ENCODE data around the gene GRK3. TPM values are rescaled to one million over a fixed set of nuclear protein-coding genes. Genes with fewer than 3 reads are reported as not detected.

Gene GRK3
- total and polyA plus RNA-seq, 2 of the 4 experiments (the other 2 are of a cell fraction), result 0.58 to 1.6 TPM

GRCh38 chr22:25722223-25722622, 157.7 kb downstream of the GRK3 start:
- no peak overlapping the region for H3K23ac ChIP-seq (ENCODE audit: low read depth, low read length)
- no peak for DNase-seq
- H3K4me2 ChIP-seq (ENCODE audit: low read depth, low read length), result no peak overlapping the region
- dilution Hi-C loops (cut with HindIII; ENCODE audit: low sequenced_read_pairs, unreplicated experiment) (no loop called here), intact Hi-C loops (cut with micrococcal nuclease) (no loop called here), in situ Hi-C loops (cut with MboI; ENCODE audit: low sequenced_read_pairs) (no loop called here)
- no peak overlapping the region for H2AK9ac ChIP-seq (replicated peaks; ENCODE audit: low read depth, low read length, poor library complexity)
- BruUV-seq (replicated peaks), result no TSS peak
- POLR2A ChIA-PET (ENCODE audit: unreplicated experiment), result no interaction called here
- H2AK5ac ChIP-seq (ENCODE audit: low read depth, low read length), result no peak overlapping the region
- no peak overlapping the region for H3K14ac ChIP-seq (replicated peaks; ENCODE audit: low read depth, low read length)
- no peak overlapping the region for H3K56ac ChIP-seq (ENCODE audit: extremely low read depth, insufficient read depth, low read length)
- H3K27ac ChIP-seq (ENCODE audit: insufficient read depth, low read length), result no peak overlapping the region
- TF ChIP-seq MXI1 (IDR thresholded peaks at IDR 0.05; ENCODE audit: borderline replicate concordance, low read depth, low read length) (no peak), CEBPB (IDR thresholded peaks at IDR 0.05; ENCODE audit: low read depth, low read length) (no peak), MAZ (IDR thresholded peaks at IDR 0.05; ENCODE audit: borderline replicate concordance, low read depth, low read length) (no peak)
- no peak overlapping the region for H3K4me3 ChIP-seq (ENCODE audit: insufficient read depth, low read depth, low read length)
- CTCF ChIA-PET, result no interaction called here
- no peak overlapping the region for H2BK5ac ChIP-seq (ENCODE audit: low read depth, low read length, poor library complexity, severe bottlenecking)
- H3K79me1 ChIP-seq (ENCODE audit: low read depth in 1 of 2, low read length in 2 of 2), result no peaks in the 10 kb centered on the region
- H3K36me3 ChIP-seq (ENCODE audit: control insufficient read depth, insufficient read depth, low read length), result no peaks in the 10 kb centered on the region
- H2BK15ac ChIP-seq (ENCODE audit: low read depth, low read length), result no peak overlapping the region
- no peaks in the 10 kb centered on the region for H3K27me3 ChIP-seq (ENCODE audit: control insufficient read depth, insufficient read depth, low read length)
- ATAC-seq (ENCODE audit: low read depth), result no peak
- H4K91ac ChIP-seq (ENCODE audit: insufficient read depth, low read depth, low read length), result no peak overlapping the region
- no peak overlapping the region for H4K8ac ChIP-seq (ENCODE audit: low read depth in 2 of 2, low read length in 2 of 2)
- no peak overlapping the region for H3K9ac ChIP-seq (ENCODE audit: low read depth, low read length)
- no peak overlapping the region for H2BK120ac ChIP-seq (ENCODE audit: low read depth, low read length)
- H4K20me1 ChIP-seq (ENCODE audit: insufficient read depth, low read length), result no peaks in the 10 kb centered on the region
- no peak overlapping the region for H3K4ac ChIP-seq (ENCODE audit: low read depth, low read length)
- H3K4me1 ChIP-seq (ENCODE audit: control insufficient read depth, insufficient read depth, low read length), result no peaks in the 10 kb centered on the region
- no peaks in the 10 kb centered on the region for H3K9me1 ChIP-seq (ENCODE audit: insufficient read depth, low read length)
- H2AFZ ChIP-seq (replicated peaks; ENCODE audit: low read length, poor library complexity), result no peak overlapping the region
- H3K9me3 ChIP-seq (ENCODE audit: control insufficient read depth, insufficient read depth, low read length), result no peaks in the 10 kb centered on the region
- H3K18ac ChIP-seq (ENCODE audit: low read depth, low read length), result no peak overlapping the region
- no peak overlapping the region for H4K5ac ChIP-seq (ENCODE audit: low read depth, low read length)
- 100% methylated on average over 5 of the region's 16 CpGs; no CpG with 5 or more reads in 1 of the 2 experiments for WGBS, 2 experiments (ENCODE audit: extremely low coverage in 2 of 2, insufficient read length in 1 of 2)
- no peak overlapping the region for H2BK20ac ChIP-seq (ENCODE audit: low read depth, low read length)

Measured in IMR-90 (cell line).